Measurements from ENCODE around the gene S100A1.

S100A1 gene

DNA sequence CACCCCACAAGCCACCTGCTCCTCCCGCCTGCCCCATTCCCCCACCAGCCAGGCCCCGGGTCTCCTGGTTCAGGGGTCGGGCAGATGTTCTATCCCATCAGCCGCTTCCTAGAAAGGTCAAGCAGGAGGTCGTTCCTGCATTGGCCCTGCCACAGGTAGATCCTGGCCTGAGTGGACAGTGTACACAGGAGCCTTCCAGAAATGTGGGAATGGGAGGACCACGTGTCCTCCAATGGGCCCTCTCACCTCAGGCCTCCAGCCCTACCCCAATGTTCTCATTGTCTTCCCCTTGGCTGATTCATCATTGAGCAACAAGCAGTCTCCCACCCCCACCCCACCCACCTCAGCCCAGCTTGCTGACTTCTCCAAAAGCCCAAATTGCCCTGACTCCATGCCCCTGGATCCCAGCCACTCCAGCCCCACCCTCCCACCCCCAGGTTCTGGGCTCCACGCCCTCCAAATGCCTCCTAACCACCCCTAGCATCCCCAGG, 17.4 kb upstream of the S100A1 start:
- peak; percentile 55 to 86 for DNase-seq

DNA sequence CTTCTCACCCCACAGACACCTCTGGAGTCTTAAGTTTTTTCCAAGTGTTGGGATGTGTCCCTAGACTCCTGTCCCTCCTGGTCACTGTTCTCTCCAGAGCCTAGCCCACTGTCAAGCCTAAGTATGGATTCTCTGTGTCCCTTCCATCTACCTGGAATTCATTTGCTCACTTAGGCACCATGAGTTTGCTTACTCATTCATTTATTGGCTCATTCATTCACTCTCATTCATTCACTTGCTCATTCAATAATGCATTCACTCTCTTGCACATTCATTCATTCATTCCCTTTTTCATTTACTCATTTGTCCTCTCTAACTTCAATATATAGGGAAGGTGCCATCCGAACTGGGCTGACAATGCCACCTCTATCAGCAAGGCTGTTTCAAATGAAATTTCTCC, 16.9 kb upstream of the S100A1 start:
- no peak for DNase-seq

DNA sequence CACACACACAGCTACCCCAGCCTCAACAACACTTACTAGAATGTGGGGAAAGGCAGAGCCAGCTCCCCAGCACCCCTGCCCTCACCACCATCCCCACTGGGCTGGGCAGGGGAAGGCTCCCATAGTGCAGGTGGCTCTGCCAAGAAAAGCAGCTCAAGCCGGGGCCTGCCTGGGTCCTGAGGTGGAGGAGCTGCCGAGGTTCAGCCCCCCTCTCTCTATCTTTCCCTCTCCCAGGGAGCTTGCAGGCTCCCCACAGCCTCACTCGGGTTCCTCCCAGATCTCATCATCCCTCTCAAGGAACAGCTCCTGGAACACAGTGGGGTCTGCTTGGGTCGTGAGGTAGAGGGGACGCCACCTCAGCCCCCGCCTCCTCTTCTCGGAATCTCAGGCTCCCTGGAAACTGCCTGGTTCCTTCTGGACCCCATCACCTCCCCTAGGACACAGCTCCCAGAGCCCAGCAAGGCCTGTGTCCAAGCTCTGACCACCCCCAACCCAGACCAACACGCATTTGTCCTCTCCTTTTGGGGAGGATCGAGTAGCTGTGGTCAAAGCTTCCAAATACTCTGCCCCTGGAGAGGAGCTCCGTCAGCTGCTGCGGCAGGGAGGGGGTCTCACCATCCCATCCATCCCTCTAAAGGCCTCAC, 16.0 kb upstream of the S100A1 start:
- no peak for DNase-seq

DNA sequence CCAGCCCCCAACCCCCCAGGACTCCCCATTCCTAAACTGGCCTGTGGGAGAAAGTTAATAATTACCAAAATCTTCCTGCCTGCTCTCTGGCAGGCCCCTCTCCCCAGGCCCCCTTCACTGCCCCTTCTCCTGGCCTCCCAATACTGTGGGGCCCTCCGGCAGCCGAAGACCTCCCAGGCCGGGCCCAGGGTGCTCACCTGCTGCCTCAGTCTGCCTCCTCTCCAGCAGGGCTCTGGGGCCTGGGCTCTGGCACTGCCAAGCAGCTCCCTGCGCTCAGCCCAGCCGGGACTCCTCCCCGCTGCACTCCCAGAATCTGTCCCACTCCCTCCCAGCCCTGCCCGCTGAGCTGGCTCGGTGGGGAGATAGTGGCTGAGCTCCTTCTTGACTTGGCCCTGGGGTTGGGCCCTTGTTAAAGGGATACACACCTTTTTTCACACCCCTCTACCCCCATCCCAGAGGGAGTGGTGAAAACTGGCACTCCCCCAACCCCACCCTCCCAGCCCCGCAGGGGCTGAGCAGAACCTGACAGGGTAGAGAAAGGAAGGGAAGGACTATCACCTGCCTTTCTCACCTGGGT, 15.4 kb upstream of the S100A1 start, which contains the start of gene S100A16:
Gene S100A16 (minus strand): TSS at position 383 of the 577 bp plus-strand sequence. CDS start 4,986 bp downstream, outside the sequence.
- no peak for DNase-seq

DNA sequence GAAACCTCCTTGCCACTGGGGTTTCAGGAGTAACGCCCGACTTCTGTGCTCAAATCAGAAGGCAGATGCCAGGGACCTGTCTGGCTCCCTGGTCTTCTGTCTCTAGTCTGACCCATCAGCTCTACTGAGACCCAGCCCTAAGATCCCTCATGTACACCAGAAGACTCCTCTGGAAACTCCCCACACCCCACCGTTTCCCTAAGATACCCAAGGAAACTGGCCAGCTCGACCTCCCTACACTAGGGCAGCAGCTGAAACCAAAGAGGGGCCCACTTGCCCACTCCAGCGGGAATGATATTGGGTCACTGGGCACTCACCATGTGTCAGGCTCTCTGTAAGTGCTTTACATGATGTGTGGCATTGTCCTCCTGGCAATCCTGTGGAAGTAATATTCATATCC, 14.8 kb upstream of the S100A1 start:
- DNase-seq, result no peak

DNA sequence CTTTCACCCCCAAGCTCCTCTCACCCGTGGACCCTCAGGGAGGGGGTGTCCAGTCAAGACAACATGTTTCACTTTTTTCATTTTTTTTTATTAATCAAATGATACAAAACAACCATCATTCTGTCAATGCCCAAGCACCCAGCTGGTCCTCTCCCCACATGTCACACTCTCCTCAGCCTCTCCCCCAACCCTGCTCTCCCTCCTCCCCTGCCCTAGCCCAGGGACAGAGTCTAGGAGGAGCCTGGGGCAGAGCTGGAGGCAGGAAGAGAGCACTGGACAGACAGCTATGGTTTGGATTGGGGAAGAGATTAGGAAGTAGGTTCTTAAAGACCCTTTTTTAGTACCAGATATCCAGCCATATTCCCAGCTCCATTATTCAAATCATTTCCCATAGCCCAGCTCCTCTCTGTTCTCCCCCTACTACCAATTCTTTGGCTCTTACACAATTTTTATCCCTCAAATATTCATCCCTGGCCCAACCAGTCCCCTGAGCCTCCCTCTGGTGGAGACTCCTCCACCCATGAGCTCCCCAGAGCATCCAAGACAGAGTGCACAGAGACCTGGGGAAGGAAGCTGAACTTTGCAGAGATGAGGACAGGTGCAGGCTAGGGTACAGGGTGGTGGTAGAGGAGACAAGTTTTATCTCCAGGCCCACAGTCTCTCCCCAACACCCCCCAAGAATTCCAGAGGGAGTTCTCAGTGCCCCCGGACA, 13.9 kb upstream of the S100A1 start:
- no peak for DNase-seq

DNA sequence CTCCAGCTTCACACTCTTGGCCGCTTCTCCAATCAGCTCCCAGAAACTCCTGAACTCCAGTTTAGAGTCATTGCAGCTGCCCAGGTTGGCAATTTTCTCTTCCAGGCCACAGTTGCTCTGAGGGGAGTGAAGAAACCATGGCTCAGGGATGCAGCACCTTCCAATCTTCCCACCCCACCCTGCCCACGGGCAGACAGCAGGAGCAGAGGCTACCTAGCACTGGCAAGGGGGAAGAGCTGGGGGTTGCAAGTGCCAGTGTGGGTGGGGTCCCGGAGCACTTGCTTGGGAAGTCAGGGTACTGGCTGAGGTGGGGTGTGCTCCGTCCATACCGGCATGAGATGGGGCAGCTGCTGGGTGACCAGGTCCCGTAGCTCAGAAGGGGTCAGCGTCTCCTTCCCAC, 13.3 kb upstream of the S100A1 start:
- DNase-seq, result no peak

DNA sequence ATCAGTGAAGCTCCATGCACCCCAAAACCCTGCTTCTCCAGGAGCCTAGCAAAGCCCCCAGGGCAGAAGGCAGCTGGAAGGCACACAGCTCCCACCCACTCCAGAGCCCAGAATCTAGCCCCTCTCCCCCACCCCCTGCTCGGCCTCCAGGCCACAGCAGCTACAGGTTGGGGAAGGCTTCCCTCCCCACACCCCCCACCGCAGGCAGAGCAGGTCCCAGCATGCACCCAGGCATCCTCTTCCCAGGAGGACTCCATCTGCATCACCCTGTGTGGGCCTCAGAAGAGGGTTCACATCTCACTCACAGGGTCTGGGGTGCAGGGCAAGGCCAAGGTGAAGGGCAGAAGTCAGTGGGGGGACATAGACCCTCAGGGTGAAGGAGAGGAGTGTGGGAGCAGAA, 12.8 kb upstream of the S100A1 start:
- no peak for DNase-seq

DNA sequence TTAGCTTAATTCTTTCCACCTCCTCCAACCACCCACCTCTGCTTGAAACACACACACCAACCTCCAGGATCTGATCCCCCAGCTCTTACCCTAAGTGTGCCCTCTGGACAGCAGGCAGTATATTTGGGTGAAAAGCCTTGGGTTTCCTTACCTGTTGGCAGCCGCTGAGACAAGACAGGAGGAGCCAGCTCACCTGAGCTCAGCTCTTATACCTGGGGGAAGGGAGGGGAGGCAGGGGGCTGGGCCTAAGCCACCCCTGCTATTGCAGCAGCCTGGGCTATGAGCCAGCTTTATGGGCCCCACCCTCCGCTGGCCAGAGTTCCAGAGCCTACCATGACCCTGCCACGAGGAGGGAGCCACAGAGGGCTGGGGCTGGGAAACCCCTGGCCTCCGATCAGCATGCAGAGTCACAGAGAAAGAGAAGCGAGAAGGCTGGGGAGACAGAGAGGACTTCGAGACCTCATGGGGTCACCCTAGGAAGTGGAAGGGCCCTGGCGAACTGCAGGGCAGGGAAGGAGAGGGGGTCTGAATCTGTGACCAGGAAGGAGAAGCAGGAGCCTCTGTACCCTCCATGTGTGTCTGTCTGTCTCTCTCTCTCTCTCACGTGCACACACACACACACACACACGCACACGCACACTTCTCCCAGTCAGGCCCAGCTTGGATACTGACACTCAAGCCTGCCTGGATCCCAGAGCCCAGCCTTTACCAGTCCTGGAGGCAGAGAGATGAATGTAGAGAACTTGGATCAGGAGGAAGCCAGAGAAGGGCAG, 11.9 kb upstream of the S100A1 start, which contains the start of gene S100A14:
Gene S100A14 (minus strand): TSS at position 182 of the 773 bp plus-strand sequence. CDS start 467 bp downstream, outside the sequence.
- DNase-seq, result no peak

DNA sequence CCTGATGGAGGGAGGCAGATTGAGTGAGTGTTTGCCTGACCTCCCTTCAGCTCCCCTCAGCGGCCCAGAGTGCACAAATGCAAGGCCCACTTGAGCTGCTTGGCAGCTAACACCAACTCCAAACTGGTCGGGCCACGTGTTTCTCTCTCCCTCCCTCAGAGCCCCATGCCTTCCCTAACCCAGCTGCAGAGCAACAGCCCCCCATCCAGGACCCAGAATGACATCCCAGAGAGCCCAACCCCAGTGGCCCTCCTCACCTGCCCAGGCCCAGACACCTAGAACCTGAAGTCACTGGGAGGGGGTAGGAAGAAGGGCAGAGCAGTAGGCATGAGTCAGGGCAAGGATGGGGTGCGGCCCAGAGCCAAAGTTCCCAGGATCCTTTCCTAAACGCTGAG, 11.3 kb upstream of the S100A1 start:
- no peak for DNase-seq

DNA sequence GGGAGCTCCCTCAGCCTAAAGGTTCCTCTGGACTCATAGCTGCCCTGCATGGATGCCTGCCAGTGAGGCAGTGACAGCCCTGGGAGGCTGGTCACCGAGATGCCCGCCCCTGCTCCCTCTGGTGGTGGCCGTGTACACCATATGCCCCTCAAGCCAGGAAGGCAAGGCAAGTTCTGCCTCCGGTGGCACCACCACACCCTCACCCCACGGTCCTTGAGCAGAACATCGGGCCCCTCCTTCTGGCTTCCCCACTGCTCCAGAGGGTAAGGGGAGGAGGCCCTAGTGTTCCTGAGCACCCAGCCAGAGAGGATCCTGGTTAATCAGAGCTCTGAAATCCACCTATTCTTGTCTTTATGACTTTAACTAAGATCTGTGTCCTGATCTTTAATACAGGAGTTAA, 10.6 kb upstream of the S100A1 start:
- peak; percentile 70 to 72 for DNase-seq

DNA sequence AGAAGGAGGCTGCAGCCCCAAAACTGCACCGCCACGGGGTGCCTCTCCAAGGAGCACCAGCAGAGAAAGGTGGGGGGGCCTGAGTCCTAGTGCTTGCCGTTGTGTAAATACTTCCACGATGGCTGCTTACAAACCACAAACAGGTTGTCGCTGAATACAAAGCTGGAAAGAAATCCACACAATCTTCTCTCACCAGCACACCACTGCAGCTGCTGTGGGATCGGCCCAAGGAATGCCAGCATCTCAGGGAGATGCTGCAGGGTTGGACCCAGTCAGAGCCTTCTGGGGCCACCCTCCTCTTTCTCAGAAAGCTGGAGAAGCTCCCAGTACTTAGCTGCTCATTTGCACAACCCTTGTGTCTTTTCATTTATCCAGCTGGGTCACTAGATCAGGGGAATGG, 9.1 kb upstream of the S100A1 start:
- no peak for DNase-seq

DNA sequence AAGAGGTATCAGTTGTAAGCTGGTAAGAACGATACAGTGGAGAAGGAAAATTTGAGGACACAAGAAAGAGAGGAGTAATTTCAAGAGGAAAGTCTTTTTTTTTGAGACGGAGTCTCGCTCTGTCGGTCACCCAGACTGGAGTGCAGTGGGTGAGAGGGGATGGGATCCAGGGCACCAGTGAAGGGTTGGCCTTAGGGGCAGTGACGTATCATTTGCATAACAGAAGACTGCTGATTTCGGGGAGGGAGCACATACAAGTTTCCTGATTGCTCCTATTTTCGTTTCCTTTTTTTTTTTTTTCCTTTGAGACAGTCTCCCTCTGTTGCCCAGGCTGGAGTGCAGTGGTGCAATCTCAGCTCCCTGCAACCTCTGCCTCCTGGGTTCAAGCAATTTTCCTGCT, 5.1 kb upstream of the S100A1 start:
- DNase-seq, result peak; percentile 81 to 84

DNA sequence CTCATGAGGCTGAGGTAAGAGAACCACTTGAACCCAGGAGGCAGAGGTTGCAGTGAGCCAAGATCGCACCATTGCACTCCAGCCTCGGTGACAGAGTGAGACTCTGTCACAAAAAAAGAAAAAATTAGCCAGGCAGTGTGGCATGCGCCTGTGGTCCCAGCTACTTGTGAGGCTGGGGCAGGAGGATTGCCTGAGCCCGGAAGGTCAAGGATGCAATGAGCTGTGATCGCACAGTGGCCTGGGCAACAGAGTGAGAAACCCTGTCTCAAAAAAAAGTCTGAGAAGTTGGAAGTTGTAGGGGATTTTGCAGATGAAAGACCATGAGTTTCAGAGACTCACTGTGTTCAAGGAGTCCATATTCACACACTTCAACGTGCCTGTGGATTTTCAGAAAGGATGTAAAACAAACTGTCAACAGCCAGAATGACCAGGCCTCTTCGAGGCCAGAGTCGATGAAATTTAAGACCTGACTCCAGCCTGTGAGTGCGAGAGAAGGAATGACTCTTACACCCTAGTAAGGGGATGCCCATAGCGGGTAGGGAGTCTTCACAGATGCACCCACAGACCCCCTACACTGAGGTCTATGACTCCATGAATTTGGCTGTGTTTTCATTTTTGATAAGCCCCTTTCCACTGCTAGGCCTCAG, 3.1 kb upstream of the S100A1 start:
- no peak for DNase-seq

DNA sequence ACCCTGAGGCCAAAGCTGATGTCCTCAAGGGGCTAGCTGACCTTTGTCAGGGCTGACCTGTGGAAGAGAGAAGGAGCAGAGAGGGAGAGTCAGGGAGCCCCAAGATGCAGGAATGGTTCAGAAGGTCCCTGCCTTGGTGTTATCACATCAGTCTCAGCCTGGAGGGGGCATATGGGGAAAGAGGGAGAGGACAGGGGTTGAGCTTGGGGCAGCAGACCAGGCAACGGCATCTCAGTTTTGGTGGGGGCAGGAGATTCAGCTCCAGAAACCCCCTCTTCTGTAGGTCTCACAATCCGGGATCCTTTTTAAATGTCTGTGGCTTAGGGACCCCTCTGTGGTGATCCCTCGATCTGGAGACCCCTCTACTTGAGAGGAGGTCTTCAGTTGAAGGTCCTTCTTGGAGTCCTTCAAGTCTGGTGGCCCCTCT, 1.7 kb upstream of the S100A1 start:
- DNase-seq, result no peak

DNA sequence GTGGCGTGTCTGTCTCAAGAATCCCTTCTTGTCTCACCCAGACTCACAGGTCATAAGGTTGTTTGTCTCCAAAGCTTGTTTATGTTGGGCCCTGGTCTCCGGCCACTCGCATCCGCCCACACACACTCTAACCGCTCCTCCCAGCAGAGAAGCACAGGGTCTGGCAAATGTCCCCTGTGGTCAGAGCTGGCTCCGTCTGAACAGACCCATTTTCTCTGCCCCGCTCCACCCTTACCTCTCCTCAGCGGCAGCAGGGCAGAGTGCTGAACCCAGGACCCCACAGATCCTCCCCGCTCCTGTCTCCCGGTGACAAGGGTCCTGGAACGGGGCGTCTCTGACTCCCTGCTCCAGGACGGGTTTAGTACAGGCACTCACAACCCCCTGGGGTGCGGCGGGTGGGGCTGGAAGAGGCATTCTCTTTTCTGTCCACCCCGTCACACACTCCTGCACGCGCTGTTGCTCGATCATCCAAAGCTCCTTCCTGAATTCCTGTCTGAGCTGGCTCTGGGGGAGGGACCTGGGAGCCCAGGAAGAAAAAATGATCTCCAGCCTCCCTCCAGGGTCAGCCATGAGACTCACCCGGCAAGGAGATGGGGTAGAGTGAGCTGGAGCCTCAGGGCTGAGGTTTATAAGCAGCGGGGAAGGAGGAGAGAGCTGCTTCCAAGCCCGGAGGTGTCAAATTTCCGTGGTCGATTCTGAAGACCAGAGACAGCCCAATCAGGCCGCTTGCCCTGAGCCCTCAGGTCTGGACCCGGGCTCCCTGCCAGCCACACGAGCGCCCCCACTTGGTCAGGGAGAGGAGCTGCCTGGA, 1.1 kb upstream of the S100A1 start, which contains the start of gene S100A13:
Gene S100A13 (minus strand): TSS at position 602 of the 811 bp plus-strand sequence. CDS start 1,033 bp downstream, outside the sequence.
- peak in 1 of 2 donors; percentile 51 for DNase-seq

DNA sequence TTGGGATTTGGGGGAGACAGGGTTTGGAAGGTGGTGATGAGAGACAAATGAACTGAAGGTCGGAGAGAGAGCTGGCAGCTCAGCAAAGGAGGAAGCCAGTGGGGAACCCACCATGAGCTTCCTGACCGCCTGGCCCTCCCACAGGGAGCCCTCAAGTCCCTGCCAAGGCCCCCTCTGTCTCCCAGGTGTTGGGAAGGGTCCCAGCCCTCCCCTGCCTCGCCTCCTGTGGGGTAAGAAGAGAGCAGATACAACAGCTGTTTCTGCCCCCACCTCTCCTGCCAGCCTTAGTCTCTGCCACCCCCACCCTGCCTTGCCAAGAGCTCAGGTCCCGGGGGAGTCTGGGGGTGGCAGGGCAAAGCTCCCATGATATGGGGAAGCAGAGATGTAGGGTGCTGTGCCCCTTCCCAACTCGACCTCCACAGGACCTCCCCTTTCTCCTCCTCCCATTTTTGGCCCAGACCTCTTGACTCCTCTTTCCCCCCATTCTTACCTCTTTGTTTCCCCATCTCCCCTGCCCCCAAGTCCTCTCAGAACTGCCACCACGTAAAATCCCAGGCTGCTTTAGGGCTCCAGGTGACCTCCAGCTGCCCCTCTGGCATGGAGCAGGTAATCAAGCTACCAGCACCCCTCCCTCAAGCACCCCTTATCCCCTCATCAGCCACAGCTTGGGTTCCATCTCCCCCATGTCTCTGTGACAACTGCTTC, 556 bp downstream of the S100A1 start:
- DNase-seq, result no peak

DNA sequence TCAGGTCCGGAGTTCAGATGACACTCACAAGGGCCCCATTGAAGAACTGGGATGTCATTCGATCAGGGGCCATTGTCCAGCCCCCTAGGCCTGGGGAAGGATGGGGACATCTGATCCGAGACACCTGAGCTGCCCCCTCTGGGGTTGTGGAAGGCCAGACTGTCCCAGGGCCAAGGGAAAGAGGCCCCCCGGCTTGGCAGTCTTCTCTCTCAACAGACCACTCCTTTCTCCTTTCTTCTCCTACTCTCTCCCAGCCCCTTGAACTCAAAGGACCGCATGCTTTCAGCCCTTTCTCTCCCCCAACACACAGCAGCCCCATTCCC, 1.1 kb downstream of the S100A1 start:
- DNase-seq, result no peak

DNA sequence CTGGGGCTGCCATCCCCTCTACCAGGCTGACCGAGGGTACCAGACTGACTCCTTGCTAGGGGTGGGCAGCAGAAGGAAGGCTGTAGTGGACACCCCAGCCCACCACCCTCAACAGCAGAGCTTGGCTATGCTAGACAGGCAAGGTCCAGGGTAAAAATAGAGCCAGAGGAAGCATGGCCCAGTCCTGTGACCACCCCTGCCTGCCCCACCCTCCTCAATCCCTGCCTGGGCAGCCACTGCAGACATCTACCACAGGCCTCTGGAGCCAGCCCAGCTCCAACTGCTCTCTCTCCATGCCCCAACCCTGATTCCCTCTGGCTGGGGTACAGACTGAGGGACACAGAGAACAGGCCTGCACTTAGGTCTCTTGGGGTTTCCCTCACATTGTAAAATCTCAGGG, 1.7 kb downstream of the S100A1 start:
- peak in 1 of 2 donors; percentile 22 for DNase-seq

DNA sequence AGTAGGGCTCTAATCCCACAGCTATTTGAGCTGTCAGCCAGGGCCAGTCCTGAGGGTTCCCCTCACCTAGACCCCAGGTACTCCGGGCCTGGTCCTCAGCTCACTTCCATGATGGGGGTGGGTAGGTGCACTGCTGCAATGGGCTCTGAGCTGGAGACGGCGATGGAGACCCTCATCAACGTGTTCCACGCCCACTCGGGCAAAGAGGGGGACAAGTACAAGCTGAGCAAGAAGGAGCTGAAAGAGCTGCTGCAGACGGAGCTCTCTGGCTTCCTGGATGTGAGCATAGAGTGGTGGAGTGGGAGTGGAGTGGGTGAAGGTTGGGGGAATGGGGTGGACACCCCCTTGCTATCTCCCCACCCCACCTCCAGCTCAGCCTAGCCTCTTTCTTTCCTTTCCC, 2.1 kb downstream of the S100A1 start:
- DNase-seq, result no peak
